HG03066 (cell line): Measurements from ENCODE around the gene CD151.
A peak's percentile ranks its signal among the peaks of the same experiment; 100 is the strongest.

ENCODE experiments used
- ATAC-seq: cut with Tn5 transposase; IDR thresholded peaks from one replicate; pipeline ENCODE4 v1.9.1; 2021; ENCODE audit warnings: low read depth; ENCODE audit not compliant: unreplicated experiment

Gene CD151

DNA sequence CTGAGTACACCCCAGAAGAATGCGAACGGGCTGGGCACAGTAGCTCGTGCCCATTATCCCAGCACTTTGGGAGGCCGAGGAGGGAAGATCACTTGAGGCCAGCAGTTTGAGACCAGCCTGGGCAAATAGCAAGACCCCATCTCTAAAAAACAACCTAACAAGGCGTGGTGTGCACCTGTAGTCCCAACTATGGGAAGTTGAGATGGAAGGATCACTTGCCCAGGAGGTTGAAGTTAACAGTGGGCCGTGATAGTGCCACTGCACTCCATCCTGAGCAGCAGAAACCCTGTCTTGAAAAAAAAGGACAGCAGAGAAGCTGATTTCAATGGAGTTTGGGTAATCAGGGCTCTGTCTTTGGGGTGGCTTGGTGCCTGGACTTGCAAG, 19.7 kb upstream of the CD151 start:
- ATAC-seq: no peak

DNA sequence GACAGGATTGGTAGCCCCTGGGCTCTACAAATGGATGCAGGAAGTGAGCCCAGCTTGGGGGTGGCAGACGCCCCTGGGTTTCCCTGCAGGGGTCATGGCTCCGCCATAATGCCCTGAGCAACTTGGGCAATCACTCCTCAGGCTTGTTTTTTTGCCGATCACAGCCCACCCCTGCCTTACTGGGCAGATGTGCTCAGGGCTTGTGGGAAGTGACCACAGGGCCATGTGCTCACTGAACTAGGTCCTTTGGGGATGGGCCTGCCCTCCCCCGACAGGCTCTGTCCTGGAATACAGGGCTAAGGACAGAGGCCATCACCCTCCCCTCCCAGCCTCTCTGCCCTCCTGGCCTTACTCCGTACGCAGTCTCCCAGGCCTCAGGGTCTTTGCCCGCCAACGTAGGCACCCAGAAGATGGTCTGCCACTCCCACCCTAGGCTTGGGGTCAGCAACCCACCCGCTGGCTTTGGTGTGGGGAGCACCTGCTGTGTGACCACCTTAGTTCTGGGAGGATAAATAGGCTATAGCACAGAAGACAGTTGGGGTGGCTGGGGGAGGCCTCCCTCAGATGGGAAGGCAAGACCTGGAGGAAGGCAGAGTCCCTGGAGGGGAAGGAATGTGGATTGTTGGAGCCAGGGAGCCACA, 19.2 kb upstream of the CD151 start:
- no peak for ATAC-seq

DNA sequence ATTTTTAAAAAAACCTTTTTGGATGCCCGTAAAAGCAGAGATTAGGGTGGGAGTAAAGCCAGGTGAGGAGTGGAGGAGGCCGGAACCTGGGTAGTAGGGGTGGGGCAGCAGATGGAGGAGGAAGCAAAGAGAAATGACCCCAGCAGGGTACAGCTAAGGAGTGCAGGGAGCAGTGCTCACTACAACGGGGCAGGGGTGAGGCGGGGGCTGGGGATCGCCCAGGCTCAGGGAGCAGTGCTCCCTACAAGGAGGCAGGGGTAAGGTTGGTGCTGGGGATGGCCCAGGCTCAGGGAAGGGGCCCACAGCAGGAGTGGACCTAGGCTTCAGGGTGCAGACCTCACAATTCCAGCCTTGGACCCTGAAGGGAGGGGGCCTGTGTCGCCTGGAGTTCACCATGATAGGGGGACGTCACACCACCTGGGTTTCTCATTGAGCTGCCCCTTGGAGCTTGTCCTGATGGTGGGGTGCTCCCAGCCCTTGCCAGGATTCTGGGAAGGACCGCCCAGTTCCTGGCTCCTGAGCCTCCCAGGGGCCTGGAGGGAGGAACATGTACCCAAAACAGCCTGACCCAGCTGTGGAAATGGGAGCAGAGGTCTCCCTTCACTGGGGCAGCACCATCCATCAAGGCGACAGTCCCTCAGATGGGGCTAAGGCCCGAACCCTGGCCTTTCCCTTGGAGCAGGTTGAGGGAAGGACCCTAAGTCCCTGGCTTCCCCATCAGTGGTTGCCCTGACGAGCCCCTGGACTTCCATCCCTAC, 16.9 kb upstream of the CD151 start:
- no peak for ATAC-seq

DNA sequence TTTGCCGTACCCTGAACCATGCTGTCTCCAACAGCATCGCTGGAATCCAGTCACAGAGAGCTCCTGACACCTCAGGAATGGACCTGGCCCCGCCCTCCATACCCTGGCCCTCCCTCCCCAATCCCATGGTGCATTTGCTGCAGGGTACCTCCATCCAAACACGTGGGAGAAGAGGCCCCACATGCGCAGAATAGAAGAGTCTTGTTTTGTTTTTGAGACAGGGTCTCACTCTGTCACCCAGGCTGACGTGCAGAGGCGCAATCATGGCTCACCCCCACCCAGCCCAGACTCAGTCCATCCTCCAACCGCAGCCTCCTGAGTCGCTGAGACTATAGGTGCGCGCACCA, 16.3 kb upstream of the CD151 start:
- ATAC-seq: no peak

DNA sequence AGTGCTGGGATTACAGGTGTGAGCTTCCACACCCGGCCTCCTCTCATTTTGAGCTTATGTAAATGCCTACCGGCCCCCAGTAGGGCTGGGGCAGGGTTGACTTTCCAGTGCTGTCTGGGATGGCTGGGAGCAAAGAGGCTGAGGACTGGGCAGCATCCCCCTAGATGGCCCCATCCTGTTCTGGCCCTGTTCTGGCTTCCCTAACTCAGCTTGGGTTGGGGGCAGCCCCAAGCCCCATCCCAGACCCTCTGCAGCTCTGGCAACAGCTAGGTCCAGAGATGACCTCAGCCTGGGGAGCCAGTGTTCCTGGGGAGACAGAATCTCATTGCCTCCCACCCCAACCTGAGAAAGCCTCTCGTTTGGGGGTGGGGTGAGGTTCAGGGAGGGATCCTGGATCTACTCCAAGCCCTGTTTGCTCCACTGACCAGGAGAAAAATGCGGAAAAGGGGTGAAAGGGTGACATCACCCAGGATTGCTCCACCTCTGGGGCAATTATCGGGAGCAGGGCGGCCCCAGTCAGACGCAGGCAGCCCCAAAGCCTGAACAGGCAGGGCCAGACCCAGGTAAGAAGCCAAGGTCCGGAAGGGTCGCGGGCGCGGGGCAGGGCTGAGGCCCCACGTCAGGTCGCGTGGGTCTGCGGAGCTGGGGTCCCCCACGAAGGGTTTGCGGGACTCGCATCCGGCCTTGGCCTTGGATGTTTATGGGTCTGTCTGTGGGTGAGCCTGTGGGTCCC, 14.2 kb upstream of the CD151 start, which contains the start of gene PNPLA2:
Gene PNPLA2 (plus strand): TSS at position 519 of the 733 bp plus-strand sequence. CDS start 805 bp downstream, outside the sequence.
- no peak for ATAC-seq

DNA sequence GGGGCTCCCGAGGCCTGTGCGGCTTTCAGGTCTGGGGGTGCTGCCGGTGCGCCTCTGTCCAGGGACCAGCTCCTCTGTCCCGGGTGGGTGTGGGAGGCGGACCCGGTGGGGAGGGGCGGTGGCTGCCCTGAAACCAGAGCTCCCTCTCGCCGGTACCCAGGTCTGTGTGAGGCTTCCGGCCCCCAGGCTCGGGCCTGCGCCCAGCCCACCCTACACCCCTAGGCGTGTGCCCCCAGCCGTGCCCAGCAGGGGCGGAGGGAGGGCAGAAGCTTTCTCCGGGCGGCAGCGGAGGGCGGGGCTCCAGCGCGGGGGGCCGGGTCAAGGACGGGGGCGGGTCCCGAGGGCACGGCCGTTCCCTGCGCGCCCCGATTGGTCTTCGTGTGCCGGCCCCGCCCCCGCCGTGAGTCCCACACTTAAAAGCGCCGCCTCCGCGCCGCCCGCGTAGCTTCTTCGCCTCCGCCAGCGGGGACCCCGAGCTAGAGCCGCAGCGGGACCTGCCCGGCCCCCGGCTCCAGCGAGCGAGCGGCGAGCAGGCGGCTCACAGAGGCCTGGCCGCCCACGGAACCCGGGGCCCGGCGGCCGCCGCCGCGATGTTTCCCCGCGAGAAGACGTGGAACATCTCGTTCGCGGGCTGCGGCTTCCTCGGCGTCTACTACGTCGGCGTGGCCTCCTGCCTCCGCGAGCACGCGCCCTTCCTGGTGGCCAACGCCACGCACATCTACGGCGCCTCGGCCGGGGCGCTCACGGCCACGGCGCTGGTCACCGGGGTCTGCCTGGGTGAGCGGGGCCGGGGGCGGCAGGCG, 13.4 kb upstream of the CD151 start:
- ATAC-seq: peak; percentile 72

DNA sequence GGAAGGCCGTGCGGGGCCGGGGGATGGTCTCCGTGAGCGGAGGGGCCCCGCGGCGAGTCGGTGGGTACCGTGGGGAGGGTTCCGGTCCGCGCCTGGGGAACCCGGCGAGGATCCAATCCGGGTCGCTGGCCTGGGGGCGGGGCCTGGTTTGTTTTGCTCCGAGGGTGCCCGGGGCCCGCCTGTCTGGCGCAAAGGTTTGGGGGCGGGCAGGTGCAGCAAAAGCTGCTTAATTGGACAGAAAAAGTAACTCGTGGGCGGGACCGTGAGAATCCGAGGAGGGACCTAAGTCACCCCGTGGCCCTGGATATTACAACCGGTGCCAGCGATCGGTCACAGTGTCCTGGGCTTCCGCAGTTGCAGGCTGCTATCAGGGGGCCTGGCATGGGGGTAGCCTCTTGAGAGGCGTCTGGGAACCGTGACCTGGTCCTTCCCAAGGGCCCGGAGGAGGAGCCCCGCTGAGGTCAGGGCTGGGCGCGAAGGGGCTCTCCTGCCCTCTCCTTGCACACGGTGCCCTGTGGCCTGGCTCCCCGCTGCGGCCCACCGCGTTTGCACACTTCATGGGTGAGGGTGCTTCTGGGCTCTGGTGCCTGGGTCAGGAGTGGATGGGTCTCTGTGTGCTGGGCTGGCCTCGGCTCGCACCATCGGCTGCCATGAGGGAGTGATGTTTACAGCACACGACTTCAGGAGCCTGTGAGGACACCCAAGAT, 12.7 kb upstream of the CD151 start:
- peak; percentile 69 for ATAC-seq

DNA sequence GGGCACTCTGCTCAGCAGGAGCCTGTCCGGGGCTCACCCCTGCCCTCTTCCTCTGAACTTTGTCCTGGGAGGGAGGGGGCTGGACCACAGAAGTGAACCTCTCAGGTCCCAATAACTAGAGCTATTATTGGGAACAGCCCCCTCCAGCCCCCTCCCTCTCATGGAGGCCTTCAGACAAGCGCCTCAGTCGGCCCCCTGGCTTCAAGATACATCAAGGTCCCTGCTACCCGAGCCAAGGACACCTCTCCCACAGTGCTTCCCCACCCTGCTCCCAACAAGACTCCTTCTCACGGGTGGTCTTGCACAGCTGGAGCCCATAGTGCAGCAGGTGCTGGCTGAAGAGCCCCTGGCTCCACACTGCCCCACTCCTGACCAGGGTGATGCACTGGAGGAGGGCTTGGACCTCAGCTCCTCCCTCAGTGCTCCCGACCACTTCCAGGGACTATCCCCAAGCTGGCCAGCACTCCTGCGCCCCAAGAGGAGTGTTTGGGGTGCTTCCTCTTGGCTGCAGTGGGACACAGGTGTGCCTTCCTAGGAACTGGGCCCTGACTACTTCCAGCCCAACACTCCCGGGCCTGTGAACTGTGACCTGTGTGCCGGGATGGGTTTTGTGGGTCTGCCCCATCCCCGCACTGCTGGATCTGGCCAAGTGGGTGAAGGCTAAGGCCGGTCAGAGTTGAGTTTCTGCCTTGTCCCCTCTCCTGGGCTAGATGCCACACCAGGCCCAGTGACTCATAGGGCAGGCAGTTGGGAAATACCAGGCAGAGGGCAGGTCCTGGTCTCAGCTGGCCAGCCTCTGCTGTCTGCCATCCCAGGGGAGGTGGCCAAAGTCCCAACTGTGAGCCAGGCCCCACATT, 11.9 kb upstream of the CD151 start:
- ATAC-seq: no peak

DNA sequence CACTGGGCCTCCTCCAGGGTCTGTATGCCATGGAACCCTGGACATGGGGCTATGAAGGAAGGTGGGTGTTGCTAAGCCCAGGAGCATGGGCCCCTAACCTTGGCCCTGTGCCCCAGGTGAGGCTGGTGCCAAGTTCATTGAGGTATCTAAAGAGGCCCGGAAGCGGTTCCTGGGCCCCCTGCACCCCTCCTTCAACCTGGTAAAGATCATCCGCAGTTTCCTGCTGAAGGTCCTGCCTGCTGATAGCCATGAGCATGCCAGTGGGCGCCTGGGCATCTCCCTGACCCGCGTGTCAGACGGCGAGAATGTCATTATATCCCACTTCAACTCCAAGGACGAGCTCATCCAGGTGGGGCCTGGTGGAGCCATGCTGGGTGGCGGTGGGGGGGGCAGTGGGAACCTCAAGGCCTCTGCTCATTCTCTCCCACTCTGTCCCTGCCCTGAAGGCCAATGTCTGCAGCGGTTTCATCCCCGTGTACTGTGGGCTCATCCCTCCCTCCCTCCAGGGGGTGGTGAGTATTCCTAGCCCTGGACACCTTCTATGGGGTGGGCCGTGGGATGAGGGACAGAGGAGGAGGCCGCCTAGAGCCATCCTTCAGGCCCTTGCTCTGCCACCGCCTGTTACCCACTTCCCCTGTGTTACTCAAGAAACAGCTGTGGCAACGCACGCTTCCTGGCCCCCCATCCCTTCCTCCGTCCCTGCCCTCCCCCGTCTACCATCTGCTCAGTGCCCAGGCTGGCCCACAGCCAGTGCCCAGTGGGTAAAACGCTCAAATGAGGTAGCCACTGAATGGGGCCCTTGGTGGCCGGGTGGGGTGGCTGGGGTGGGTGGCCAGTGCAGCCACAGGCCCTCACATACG, 11.0 kb upstream of the CD151 start:
- no peak for ATAC-seq

DNA sequence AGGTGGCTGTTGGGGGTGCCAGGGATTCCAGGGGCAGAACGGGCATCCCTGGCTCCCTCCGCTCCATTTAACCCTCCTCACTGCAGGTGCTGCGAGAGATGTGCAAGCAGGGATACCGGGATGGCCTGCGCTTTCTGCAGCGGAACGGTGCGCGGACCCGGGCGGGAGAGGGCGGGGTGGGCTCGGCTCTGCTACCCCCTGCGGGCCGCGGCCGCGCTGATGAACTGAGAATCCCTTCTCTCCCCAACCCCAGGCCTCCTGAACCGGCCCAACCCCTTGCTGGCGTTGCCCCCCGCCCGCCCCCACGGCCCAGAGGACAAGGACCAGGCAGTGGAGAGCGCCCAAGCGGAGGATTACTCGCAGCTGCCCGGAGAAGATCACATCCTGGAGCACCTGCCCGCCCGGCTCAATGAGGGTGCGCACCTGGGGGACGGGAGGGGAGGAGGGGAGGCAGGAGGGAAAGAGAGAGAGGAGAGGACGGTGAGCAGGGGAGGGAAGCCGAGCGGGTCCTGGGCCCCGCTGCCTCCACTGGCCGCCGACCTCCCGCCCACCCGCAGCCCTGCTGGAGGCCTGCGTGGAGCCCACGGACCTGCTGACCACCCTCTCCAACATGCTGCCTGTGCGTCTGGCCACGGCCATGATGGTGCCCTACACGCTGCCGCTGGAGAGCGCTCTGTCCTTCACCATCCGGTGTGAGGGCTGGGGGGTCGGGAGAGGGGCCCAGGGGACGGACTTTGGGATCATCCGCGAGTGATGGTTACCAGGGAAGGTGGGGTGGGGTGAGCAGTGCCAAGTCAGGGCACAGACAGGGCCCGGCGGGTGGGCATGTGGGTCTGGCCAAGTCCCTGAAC, 9.1 kb upstream of the CD151 start:
- ATAC-seq: no peak

DNA sequence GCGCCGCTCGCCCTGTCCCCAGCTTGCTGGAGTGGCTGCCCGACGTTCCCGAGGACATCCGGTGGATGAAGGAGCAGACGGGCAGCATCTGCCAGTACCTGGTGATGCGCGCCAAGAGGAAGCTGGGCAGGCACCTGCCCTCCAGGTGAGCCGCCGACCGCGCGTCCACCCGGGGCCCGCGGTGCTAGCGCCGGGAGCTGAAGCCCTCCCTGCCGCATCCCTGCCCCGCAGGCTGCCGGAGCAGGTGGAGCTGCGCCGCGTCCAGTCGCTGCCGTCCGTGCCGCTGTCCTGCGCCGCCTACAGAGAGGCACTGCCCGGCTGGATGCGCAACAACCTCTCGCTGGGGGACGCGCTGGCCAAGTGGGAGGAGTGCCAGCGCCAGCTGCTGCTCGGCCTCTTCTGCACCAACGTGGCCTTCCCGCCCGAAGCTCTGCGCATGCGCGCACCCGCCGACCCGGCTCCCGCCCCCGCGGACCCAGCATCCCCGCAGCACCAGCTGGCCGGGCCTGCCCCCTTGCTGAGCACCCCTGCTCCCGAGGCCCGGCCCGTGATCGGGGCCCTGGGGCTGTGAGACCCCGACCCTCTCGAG, 8.4 kb upstream of the CD151 start:
- no peak for ATAC-seq

DNA sequence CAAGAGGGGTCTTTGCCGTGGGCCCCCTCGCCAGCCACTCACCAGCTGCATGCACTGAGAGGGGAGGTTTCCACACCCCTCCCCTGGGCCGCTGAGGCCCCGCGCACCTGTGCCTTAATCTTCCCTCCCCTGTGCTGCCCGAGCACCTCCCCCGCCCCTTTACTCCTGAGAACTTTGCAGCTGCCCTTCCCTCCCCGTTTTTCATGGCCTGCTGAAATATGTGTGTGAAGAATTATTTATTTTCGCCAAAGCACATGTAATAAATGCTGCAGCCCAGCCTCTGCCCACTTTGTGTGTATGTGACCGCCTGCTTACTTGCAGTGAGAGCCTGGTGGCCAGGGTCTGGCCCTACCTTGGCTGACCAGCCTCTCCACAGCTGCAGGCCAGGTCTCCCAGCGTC, 7.8 kb upstream of the CD151 start:
- no peak for ATAC-seq

DNA sequence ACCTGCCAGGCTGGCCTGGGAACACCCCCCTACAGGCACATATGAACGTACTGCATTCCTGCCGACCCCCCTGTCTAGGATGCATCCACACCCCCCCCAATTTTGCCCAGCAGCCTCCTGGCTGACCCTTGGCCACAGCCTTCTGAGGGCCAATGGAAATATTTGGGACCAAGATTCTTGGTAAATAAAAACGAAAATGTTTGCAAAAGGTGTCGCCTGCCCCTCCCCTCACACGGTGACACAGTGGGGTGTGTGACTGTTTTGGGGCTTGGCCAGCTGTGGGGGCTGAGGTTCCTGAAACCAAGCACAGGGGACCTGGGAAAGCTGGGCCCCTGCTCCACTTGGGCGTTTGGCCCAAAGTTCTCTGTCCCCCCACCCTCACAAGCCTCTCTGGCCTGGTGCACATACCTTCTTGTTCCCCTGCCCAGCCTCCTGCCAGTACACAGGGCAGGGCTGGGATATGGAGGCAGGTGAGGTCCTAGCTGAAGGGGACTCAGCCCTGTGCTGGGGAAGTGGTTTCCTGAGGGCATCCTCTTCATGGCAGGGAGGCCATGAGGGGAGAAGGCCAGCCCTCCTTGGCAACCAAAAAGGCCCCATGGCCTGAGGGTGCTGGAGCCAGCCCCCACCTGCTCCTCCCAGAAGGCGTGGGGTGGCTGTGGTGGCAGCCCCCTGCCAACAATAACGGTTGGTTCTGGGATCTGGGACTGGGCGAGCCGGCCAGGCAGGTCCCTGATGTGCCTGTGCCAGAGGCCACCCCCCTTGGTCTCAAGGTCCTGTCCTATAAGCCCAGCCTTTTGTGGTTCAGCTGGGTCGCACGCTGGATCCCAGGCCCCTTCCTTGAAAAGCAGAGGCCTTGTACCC, 7.2 kb upstream of the CD151 start:
- no peak for ATAC-seq

DNA sequence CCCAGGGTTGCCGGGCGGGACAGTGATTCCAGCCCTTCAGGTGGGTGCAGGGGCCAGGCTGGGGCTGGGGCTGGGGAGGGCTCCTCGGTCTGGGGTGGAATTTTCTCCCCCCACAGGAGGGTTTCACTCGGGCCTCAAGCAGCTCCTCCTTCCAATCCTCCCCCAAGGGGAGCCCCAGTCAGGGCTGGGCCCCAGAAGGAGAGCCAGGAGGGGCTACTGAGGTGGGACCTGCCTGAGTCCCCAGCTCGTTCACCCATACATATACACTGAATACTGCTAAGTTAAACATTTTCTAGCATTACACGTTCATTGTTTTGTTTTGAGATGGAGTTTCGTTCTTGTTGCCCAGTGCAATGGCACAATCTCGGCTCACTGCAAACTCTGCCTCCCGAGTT, 6.5 kb upstream of the CD151 start:
- ATAC-seq: no peak

DNA sequence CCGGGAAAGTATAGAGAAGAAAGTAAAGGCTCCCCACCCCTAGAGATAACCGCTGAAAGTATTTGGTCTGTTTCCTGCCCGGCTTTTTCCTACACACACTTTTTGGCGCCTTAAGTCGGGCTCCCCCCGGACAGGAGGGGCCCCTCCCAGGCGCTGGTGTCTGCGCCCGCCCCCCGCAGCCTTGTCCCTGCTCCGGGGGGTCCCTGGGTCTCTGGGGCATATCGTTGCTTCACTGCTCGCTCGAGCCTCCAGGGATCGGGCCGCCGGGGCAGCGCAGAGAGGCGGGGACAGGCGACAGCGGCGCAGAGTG, 6.0 kb upstream of the CD151 start:
- ATAC-seq: no peak

DNA sequence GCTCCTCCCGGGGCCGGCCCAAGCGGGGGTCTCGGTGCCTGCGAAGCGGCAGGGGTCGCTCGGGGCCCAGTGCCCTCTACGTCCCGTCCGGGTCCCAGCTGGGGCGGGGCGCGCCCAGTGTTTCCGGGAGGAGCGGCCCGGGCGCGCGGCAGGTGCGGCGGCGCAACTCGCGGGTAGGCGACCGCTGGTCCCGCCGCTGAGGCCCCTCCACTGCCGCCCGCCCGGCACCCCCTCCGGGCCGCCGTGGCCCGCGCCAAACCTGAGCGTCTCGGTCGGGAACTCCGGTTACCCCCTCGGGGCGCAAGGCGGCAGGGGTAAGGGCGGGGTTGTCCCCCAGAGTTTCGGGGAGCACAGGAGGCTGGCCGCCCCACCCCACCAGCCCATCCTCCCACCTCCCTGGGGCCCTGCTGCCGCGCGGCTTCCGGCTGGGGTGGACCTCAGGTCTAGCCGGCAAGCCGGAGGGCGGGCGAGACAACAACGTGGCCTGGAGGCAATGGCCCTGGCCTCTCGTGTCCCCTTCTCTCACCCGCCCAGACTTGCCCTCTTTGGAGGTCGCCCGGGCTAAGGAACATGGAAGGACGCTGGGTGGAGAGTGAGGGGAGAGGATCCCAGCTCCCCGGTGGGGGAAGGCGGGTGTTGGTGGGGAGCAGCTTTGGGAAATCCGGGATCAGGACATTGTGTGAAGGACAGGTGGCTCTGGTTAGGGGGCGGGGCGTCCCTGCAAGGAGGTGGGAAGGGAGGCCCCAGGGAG, 5.4 kb upstream of the CD151 start:
- no peak for ATAC-seq
